Endothelial cell of umbilical vein (primary cell): ENCODE data around the gene EEF1G. TPM values are rescaled to one million over a fixed set of nuclear protein-coding genes. Genes with fewer than 3 reads are reported as not detected.

Experiments
- BruUV-seq: library from RNA; stranded (reverse); fragments of 400-500 nt; replicated peaks from 2 replicates; lab custom pipeline; 2021; lab: Mats Ljungman, UMichigan
- CTCF ChIA-PET: fragments of 300-600, 350-600 bp; sonication (Branson Sonifier 250); formaldehyde crosslinking; loops from one replicate; lab custom pipeline; 2021; ENCODE audit warnings: antibody characterized with exemption, inconsistent platforms; lab: Charles Lee
- POLR2A ChIA-PET: fragments of 300-600, 350-600 bp; sonication (Branson Sonifier 250); formaldehyde crosslinking; loops from one replicate; lab custom pipeline; 2021; ENCODE audit warnings: antibody characterized with exemption, inconsistent platforms; lab: Charles Lee
- DNase-seq: peaks from one replicate; pipeline ENCODE4 v3.0.0-alpha.2; 2011; ENCODE audit warnings: low read depth, low spot score
- FAIRE-seq: peaks from 2 replicates; lab custom pipeline; 2011; peaks lifted over from hg19 to GRCh38; lab: Jason Lieb, UNC
- H2AFZ ChIP-seq: 2 replicates; pipeline ENCODE4 v1.6.0; 2012; ENCODE audit warnings: low read depth, low read length, control low read depth, inconsistent platforms
- H3K27ac ChIP-seq: 2 replicates; pipeline ENCODE4 v1.5.1; 2011; ENCODE audit warnings: low read depth, mild to moderate bottlenecking, control low read depth, low read length, moderate library complexity; ENCODE audit not compliant: insufficient read depth
- H3K27me3 ChIP-seq, 2 experiments: 2 replicates each; pipeline versions ENCODE4 v1.6.0 to v1.6.1; 2011; ENCODE audit warnings: low read length in 2 of 2, mixed read lengths in 1 of 2; ENCODE audit not compliant: control insufficient read depth in 2 of 2, insufficient read depth in 2 of 2
- H3K36me3 ChIP-seq, 2 experiments: 2 replicates in 1 of 2; 3 replicates in 1 of 2; pipeline ENCODE4 v1.5.1; 2011; ENCODE audit warnings: low read length in 2 of 2, mild to moderate bottlenecking in 1 of 2, moderate library complexity in 1 of 2; ENCODE audit not compliant: control insufficient read depth in 2 of 2, insufficient read depth in 2 of 2; ENCODE audit errors: extremely low read depth in 1 of 2
- H3K4me1 ChIP-seq: 3 replicates; pipeline ENCODE4 v1.5.1; 2011; ENCODE audit warnings: mild to moderate bottlenecking, low read length; ENCODE audit not compliant: control insufficient read depth, insufficient read depth; ENCODE audit errors: extremely low read depth
- H3K4me2 ChIP-seq: 2 replicates; pipeline ENCODE4 v1.6.1; 2011; ENCODE audit warnings: low read length, control low read depth, mixed read lengths; ENCODE audit not compliant: insufficient read depth
- H3K4me3 ChIP-seq, 3 experiments: fragments of 200-600 bp in 1 of 3; sonication (generic), shearing (Covaris generic) in 1 of 3; replicated peaks in 1 of 3; 2 replicates each; pipeline ENCODE4 v1.5.1; 2011 to 2016; ENCODE audit warnings: control low read depth in 3 of 3, low read length in 3 of 3, mild to moderate bottlenecking in 2 of 3, inconsistent platforms in 1 of 3, low read depth in 1 of 3, moderate library complexity in 1 of 3; ENCODE audit not compliant: insufficient read depth in 1 of 3
- H3K79me2 ChIP-seq: 2 replicates; pipeline ENCODE4 v1.6.0; 2012; ENCODE audit warnings: low read length, inconsistent platforms; ENCODE audit not compliant: control insufficient read depth, insufficient read depth
- H3K9ac ChIP-seq: replicated peaks from 2 replicates; pipeline ENCODE3; 2011; ENCODE audit warnings: low read length, control low read depth; ENCODE audit not compliant: insufficient read depth; ENCODE audit errors: extremely low read depth
- H3K9me1 ChIP-seq: replicated peaks from 3 replicates; pipeline ENCODE4 v1.6.0; 2011; ENCODE audit warnings: mild to moderate bottlenecking, low read length; ENCODE audit not compliant: control insufficient read depth, insufficient read depth; ENCODE audit errors: extremely low read depth
- H3K9me3 ChIP-seq: replicated peaks from 2 replicates; pipeline ENCODE4 v1.5.1; 2012; ENCODE audit warnings: low read length, inconsistent platforms; ENCODE audit not compliant: control insufficient read depth, insufficient read depth
- H4K20me1 ChIP-seq: replicated peaks from 2 replicates; pipeline ENCODE3; 2011; ENCODE audit warnings: mild to moderate bottlenecking, low read length; ENCODE audit not compliant: control insufficient read depth, insufficient read depth; ENCODE audit errors: extremely low read depth
- CTCF ChIP-seq, 2 donors: IDR thresholded peaks; 1 replicate in 1 of 2; 2 replicates in 1 of 2; pipeline ENCODE4 v1.5.1; 2011; ENCODE audit warnings: low read length in 2 of 2, mild to moderate bottlenecking in 2 of 2, moderate library complexity in 2 of 2, control low read depth in 1 of 2, inconsistent platforms in 1 of 2, low read depth in 1 of 2; ENCODE audit not compliant: insufficient read depth in 1 of 2; ENCODE audit errors: extremely low read depth in 1 of 2
- EZH2 ChIP-seq: IDR thresholded peaks from 2 replicates; pipeline ENCODE4 v1.6.1; 2012; ENCODE audit warnings: borderline replicate concordance, low read depth, mild to moderate bottlenecking, moderate library complexity, low read length, inconsistent platforms; ENCODE audit not compliant: severe bottlenecking
- FOS ChIP-seq: IDR thresholded peaks from 2 replicates; pipeline ENCODE4 v1.6.1; 2011; ENCODE audit warnings: mild to moderate bottlenecking, low read length, moderate library complexity, borderline replicate concordance; ENCODE audit not compliant: insufficient read depth
- GATA2 ChIP-seq: IDR thresholded peaks from 2 replicates; pipeline ENCODE4 v1.7.0; 2011; ENCODE audit warnings: low read depth, mild to moderate bottlenecking, moderate library complexity, mixed read lengths, low read length; ENCODE audit not compliant: insufficient read length, insufficient read depth
- JUN ChIP-seq: IDR thresholded peaks from 2 replicates; pipeline ENCODE4 v1.6.1; 2011; ENCODE audit warnings: borderline replicate concordance, low read depth; ENCODE audit not compliant: insufficient read length, insufficient read depth
- MAX ChIP-seq: IDR thresholded peaks from 2 replicates; pipeline ENCODE4 v1.6.1; 2011; ENCODE audit not compliant: insufficient read depth, insufficient read length
- MYC ChIP-seq: IDR thresholded peaks from one replicate; pipeline ENCODE4 v1.6.1; 2011; ENCODE audit warnings: mild to moderate bottlenecking, low read depth, low read length
- POLR2A ChIP-seq: IDR thresholded peaks from 2 replicates; pipeline ENCODE4 v1.6.1; 2012; ENCODE audit warnings: low read depth, mild to moderate bottlenecking, control low read depth, low read length
- POLR2AphosphoS5 ChIP-seq: IDR thresholded peaks from 2 replicates; pipeline ENCODE4 v1.6.1; 2012; ENCODE audit warnings: low read depth, mild to moderate bottlenecking, control low read depth, low read length, moderate library complexity; ENCODE audit not compliant: insufficient read depth
- dilution Hi-C: fragments of 300-500 bp; cut with MboI; formaldehyde crosslinking; loops from one replicate; pipeline ENCODE4 v1.15.0; 2019; ENCODE audit warnings: low sequenced_read_pairs; ENCODE audit not compliant: extremely low pct_ligation_motif_present
- intact Hi-C: fragments of 100-400 bp; cut with micrococcal nuclease; formaldehyde crosslinking; loops from one replicate; pipeline ENCODE4 v1.10.0; 2022
- polyA plus RNA-seq, 4 experiments: library from polyadenylated mRNA; depleted of rRNA in 3 of 4; stranded (reverse) in 3 of 4; unstranded in 1 of 4; fragments of >200 nt; gene quantifications; 2 replicates each; pipeline versions ENCODE4 v1.2.1 to v1.2.3, GENCODE V29; 2011 to 2012; ENCODE audit warnings: missing spikeins in 1 of 4
- total RNA-seq: library from RNA; stranded (reverse); gene quantifications from 2 replicates; pipeline ENCODE4 v1.2.3, GENCODE V29; 2021

The EEF1G gene
- total and polyA plus RNA-seq, 2 donors (not counting 3 experiments of a cell fraction or from before 2014, with no cell fraction given): 1,341 to 2,133 TPM

- no peak for TF ChIP-seq POLR2AphosphoS5
- no peak for TF ChIP-seq EZH2
- no peak for TF ChIP-seq MAX
- TF ChIP-seq CTCF (IDR thresholded peaks at IDR 0.05; ENCODE audit: extremely low read depth in 1 of 2, insufficient read depth in 1 of 2, low read depth in 1 of 2, low read length in 2 of 2): no peak
- TF ChIP-seq POLR2A: no peak
- TF ChIP-seq FOS: no peak
- TF ChIP-seq MYC: no peak
- TF ChIP-seq GATA2: no peak
- TF ChIP-seq JUN: no peak
- H3K9ac ChIP-seq: no peak overlapping the region
- no peak overlapping the region for H3K4me3 ChIP-seq
- FAIRE-seq (no peak), DNase-seq (no peak)
- no peaks in the 10 kb centered on the region for H3K9me1 ChIP-seq
- no TSS peak for BruUV-seq
- ChIA-PET POLR2A (no interaction called here), CTCF (no interaction called here)
- H2AFZ ChIP-seq: no peak overlapping the region
- H3K27me3 ChIP-seq: no peaks in the 10 kb centered on the region
- H4K20me1 ChIP-seq: no peaks in the 10 kb centered on the region
- H3K27ac ChIP-seq: no peak overlapping the region
- peaks cover 14% of the 10 kb centered on the region for H3K79me2 ChIP-seq
- intact Hi-C loops: no loop called here
- peaks cover 18% of the 10 kb centered on the region for H3K4me1 ChIP-seq
- no peak overlapping the region for H3K4me2 ChIP-seq
- H3K9me3 ChIP-seq: no peaks in the 10 kb centered on the region
- H3K36me3 ChIP-seq: peaks cover 0 to 13% of the 10 kb centered on the region in 2 experiments
- dilution Hi-C loops: no loop called here
These were observed 34.0 kb upstream of the EEF1G start for GRCh38 chr11:62607714-62608113.
